MM.1S (cell line): ENCODE results near the gene BEX3.

Source experiments
- CTCF ChIP-seq: fragments of 300-600 bp; sonication (generic); IDR thresholded peaks from 2 replicates; pipeline ENCODE4 v1.5.1; 2016; ENCODE audit warnings: antibody characterized with exemption, low read length, mixed read lengths
- EZH2 ChIP-seq: fragments of 300-600 bp; sonication (generic); optimal IDR thresholded peaks from 2 replicates; pipeline ENCODE3; 2017; ENCODE audit warnings: low read depth, mild to moderate bottlenecking, antibody characterized with exemption, low read length, mixed read lengths

- TF ChIP-seq CTCF = no peak
- TF ChIP-seq EZH2 = no peak
These were observed 22.1 kb downstream of the BEX3 start for GRCh38 chrX:103398421-103398864.
